Measurements from ENCODE around the gene S100A5.
"Not testable (repeated sequence)": the region's sequence is repeated elsewhere in the genome, so short reads cannot be mapped to it uniquely, and the experiment has no call there.

S100A5 gene

GRCh38 chr1:153568367-153569099 is 27.8 kb upstream of the S100A5 start:
- in situ Hi-C loops (cut with MboI; ENCODE audit: low pct_unique_long_range_greater_than_20kb, low sequenced_read_pairs), result loop anchor here (10.0 kb wide), 1 partner anchor 54 kb away; no protein-coding TSS in a partner anchor
- peak; percentile 92 for DNase-seq

DNA sequence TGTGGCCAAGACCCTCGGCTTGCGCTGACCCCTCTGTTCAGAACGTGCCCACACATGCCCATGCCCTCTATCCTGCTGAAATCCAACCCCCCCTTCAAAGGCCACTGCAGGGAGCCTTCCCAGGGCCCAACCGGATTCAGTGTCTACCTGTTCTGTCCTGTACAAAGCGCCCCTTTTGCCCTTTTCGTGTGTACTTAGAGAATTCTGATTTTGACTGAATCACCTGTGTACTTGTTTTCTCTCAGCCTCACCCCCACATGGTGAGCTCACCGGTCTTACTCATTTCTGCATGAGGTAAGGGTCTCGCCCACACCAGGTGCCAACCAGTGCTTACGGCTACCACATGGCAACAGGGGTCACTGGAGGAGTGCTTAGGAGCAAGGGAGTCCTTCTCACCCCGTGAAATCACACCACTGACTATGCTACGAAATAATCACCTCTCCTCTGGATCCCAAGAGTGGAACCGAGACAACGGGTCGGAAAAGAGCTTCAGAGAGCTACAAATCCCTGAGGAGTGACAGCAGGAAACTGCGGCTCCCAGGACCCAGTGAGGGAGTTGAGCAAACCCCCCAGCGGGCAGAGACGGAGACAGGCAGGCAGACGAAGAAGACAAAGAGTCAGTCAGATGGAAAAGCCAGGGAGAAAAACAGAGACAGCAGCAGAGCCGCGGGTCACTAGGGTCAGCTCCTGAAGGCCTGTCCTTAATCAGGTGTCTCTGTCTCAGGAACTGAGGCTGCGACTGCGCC is 27.1 kb upstream of the S100A5 start:
- in situ Hi-C loops (cut with MboI; ENCODE audit: low pct_unique_long_range_greater_than_20kb, low sequenced_read_pairs), result loop anchor here (10.0 kb wide), 1 partner anchor 53 kb away; no protein-coding TSS in a partner anchor
- DNase-seq, result no peak

- peak; percentile 89 for DNase-seq
- in situ Hi-C loops (cut with MboI; ENCODE audit: low pct_unique_long_range_greater_than_20kb, low sequenced_read_pairs), result loop anchor here (10.0 kb wide), 1 partner anchor 52 kb away; no protein-coding TSS in a partner anchor
Measured at GRCh38 chr1:153566414-153567371, 26.0 kb upstream of the S100A5 start.

GRCh38 chr1:153565529-153566374 is 25.0 kb upstream of the S100A5 start, which contains the start of gene S100A2:
S100A2 (minus strand) TSS chr1:153565844; CDS start chr1:153563877, 1,967 bp downstream.
- in situ Hi-C loops (cut with MboI; ENCODE audit: low pct_unique_long_range_greater_than_20kb, low sequenced_read_pairs), result loop anchor here (10.0 kb wide), 1 partner anchor 51 kb away; no protein-coding TSS in a partner anchor
- peak; percentile 40 for DNase-seq

DNA sequence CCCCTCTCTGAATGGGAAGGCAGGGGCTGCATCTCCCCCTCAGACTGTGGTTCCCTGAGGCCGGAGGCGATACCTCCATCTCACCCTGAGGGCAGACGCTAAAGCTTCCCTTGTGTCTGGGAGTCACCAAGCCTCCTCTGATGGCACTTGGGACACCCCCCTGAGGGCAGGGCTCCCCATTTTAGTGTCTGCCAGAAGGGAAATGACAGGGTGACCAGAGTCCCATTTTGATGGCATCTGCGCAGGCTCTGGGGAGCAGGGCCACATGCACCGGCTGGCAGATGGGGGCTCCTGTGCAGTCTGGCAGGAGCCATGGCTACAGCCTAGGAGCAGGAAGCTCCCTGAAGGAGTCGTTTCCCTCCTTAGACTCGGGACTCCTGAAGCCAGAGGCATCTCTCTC is 23.3 kb upstream of the S100A5 start:
- in situ Hi-C loops (cut with MboI; ENCODE audit: low pct_unique_long_range_greater_than_20kb, low sequenced_read_pairs), result loop anchor here (10.0 kb wide), 1 partner anchor 49 kb away; no protein-coding TSS in a partner anchor
- no peak for DNase-seq

- DNase-seq, result no peak
- in situ Hi-C loops (cut with MboI; ENCODE audit: low pct_unique_long_range_greater_than_20kb, low sequenced_read_pairs), result loop anchor here (10.0 kb wide), 1 partner anchor 49 kb away; no protein-coding TSS in a partner anchor
Measured at GRCh38 chr1:153563483-153563901, 22.8 kb upstream of the S100A5 start.

DNA sequence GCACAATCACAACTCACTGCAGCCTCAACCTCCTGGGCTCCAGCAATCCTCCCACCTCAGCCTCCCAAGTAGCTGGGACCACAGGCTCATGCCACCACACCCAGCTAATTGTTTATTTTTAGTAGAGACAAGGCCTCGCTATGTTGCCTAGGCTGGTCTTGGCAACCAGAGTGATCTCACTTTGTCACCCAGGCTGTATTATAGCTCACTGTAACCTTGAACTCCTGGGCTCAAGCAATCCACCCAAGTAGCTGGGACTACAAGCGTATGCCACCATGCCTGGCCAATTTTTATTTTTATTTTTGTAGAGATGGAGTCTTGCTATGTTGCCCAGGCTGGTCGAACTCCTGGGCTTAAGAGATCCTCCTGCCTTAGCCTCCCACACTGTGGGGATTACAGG is 21.3 kb upstream of the S100A5 start:
- DNase-seq, result not testable (repeated sequence)
- in situ Hi-C loops (cut with MboI; ENCODE audit: low pct_unique_long_range_greater_than_20kb, low sequenced_read_pairs), result loop anchor here (10.0 kb wide), 1 partner anchor 47 kb away; no protein-coding TSS in a partner anchor

DNA sequence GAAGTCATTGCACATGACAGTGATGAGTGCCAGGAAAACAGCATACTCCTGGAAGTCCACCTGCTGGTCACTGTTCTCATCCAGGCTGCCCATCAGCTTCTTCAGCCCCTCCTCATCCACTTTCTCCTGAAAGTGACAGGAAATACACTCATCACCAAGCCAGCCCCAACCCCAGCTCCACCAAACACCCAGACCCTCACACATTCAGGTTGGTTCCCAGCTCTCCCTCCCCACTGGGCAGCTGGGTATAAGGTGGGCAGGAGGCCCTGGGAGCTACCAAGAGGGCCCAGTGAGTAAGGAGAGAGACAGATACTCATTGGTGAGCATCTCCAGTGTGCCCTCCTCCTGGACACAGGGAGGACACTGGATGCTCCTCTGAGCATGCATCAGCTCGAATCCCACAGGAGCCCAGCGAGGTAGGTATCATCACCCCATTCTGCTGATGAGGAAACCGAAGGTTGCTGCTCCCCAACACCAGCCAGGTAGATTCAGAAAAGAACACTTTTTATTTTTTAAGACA is 20.8 kb upstream of the S100A5 start:
- in situ Hi-C loops (cut with MboI; ENCODE audit: low pct_unique_long_range_greater_than_20kb, low sequenced_read_pairs), result loop anchor here (10.0 kb wide), 1 partner anchor 47 kb away; no protein-coding TSS in a partner anchor
- DNase-seq, result no peak

DNA sequence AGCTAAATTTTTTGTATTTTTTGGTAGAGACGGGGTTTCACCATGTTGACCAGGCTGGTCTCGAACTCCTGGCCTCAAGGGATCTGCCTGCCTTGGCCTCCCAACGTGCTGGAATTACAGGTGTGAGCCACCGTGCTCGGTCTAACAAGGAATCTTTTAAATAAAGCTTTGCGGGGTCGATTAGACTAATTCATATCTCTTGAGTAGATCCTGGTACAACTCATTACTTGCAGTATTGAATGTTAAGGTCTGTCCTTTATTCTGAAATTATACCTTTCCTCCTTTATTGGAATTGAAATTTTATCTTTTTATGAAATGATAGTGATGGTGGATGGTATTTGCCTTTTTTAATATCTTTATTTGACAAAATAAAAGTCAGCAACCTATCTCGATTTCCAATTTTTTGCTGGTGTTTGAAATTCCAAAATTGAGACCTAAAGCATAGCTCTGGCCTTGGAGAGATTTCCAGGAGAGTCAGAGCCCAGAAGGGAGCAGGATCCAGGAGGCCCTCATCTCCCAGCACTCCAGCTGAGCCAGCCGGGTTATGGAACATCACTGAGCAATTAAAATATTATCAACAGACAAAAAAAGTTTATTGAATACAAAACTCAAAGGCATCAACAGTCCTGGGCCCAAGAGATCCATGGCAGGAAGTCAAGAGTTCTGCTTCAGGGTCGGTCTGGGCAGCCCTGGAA is 20.2 kb upstream of the S100A5 start:
- no peak for DNase-seq
- in situ Hi-C loops (cut with MboI; ENCODE audit: low pct_unique_long_range_greater_than_20kb, low sequenced_read_pairs), result loop anchor here (10.0 kb wide), 1 partner anchor 46 kb away; no protein-coding TSS in a partner anchor

- DNase-seq, result no peak
- in situ Hi-C loops (cut with MboI; ENCODE audit: low pct_unique_long_range_greater_than_20kb, low sequenced_read_pairs), result loop anchor here (10.0 kb wide), 1 partner anchor 45 kb away; no protein-coding TSS in a partner anchor
Measured at GRCh38 chr1:153560241-153560640, 19.5 kb upstream of the S100A5 start.

GRCh38 chr1:153557877-153558276 is 17.1 kb upstream of the S100A5 start:
- in situ Hi-C loops (cut with MboI; ENCODE audit: low pct_unique_long_range_greater_than_20kb, low sequenced_read_pairs), result no loop called here
- no peak for DNase-seq

- in situ Hi-C loops (cut with MboI; ENCODE audit: low pct_unique_long_range_greater_than_20kb, low sequenced_read_pairs), result no loop called here
- DNase-seq, result no peak
Measured at GRCh38 chr1:153556348-153556747, 15.6 kb upstream of the S100A5 start.

- in situ Hi-C loops (cut with MboI; ENCODE audit: low pct_unique_long_range_greater_than_20kb, low sequenced_read_pairs), result no loop called here
- peak; percentile 58 for DNase-seq
Measured at GRCh38 chr1:153553830-153554541, 13.3 kb upstream of the S100A5 start.

DNA sequence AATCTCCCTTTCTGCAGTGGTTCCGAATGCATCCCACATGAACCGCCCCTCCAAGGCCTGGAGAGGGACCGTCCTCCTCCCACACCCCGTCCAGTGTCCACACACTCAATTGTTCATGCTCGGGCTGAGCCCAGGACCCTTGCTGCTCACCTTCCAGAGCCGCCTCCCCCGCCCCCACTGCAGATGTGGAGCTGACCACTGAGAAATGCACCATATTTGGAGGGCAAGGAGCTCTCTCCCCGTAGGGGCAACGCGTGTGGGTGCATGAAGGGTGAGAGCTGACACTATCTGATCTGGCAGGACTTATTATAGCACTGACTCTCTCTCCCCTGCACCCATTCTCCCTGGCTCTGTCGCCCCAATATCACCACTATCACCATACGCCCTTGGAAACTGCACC is 12.4 kb upstream of the S100A5 start:
- in situ Hi-C loops (cut with MboI; ENCODE audit: low pct_unique_long_range_greater_than_20kb, low sequenced_read_pairs), result no loop called here
- no peak for DNase-seq

- in situ Hi-C loops (cut with MboI; ENCODE audit: low pct_unique_long_range_greater_than_20kb, low sequenced_read_pairs), result no loop called here
- no peak for DNase-seq
Measured at GRCh38 chr1:153552335-153552734, 11.6 kb upstream of the S100A5 start.

GRCh38 chr1:153550827-153551500 is 10.2 kb upstream of the S100A5 start:
- in situ Hi-C loops (cut with MboI; ENCODE audit: low pct_unique_long_range_greater_than_20kb, low sequenced_read_pairs), result no loop called here

More at GRCh38 chr1:153550827-153551500, 10.2 kb upstream of the S100A5 start:
- peak; percentile 91 for DNase-seq
